ENCODE measurements around the gene ZHX3.

Gene ZHX3

GRCh38 chr20:41200446-41201202, 116.9 kb downstream of the ZHX3 start:
- DNase-seq (ENCODE audit: low read depth, low spot score) = no peak
- no peak for TF ChIP-seq CTCF (IDR thresholded peaks at IDR 0.05; ENCODE audit: insufficient read depth, low read length, missing control alignments)
- ChIA-PET CTCF (interaction anchor here (0.8 to 4.4 kb wide), 4 partner anchors 11 to 140 kb away, joined by 3 to 23 read pairs (median 3); partner anchors contain the start of gene LPIN3), POLR2A (no interaction called here)
- no peak overlapping the region for H3K4me3 ChIP-seq (ENCODE audit: low read depth, low read length)

GRCh38 chr20:41198443-41198842, 119.1 kb downstream of the ZHX3 start:
- ChIA-PET CTCF (interaction anchor here (1.0 to 1.3 kb wide), 2 partner anchors 34 to 113 kb away, joined by 3 to 4 read pairs; no protein-coding TSS in a partner anchor), POLR2A (no interaction called here)
- H3K4me3 ChIP-seq (ENCODE audit: low read depth, low read length) = no peak overlapping the region
- no peak for DNase-seq (ENCODE audit: low read depth, low spot score)
- no peak for TF ChIP-seq CTCF (IDR thresholded peaks at IDR 0.05; ENCODE audit: insufficient read depth, low read length, missing control alignments)

- ChIA-PET CTCF (interaction anchor here (1.4 kb wide), 1 partner anchor 24 kb away, joined by 7 read pairs; no protein-coding TSS in a partner anchor), POLR2A (no interaction called here)
- no peak for DNase-seq (ENCODE audit: low read depth, low spot score)
- no peak for TF ChIP-seq CTCF (IDR thresholded peaks at IDR 0.05; ENCODE audit: insufficient read depth, low read length, missing control alignments)
- no peak overlapping the region for H3K4me3 ChIP-seq (ENCODE audit: low read depth, low read length)
These were observed 120.8 kb downstream of the ZHX3 start for GRCh38 chr20:41196653-41197225.

- no peak for TF ChIP-seq CTCF (IDR thresholded peaks at IDR 0.05; ENCODE audit: insufficient read depth, low read length, missing control alignments)
- no peak for DNase-seq (ENCODE audit: low read depth, low spot score)
- no peak overlapping the region for H3K4me3 ChIP-seq (ENCODE audit: low read depth, low read length)
- POLR2A ChIA-PET = no interaction called here
- CTCF ChIA-PET = interaction anchor here (1.1 kb wide), 1 partner anchor 147 kb away, joined by 3 read pairs; no protein-coding TSS in a partner anchor
These were observed 125.0 kb downstream of the ZHX3 start for GRCh38 chr20:41192575-41192974.

- ChIA-PET CTCF (interaction anchor here (1.1 to 1.4 kb wide), 2 partner anchors 19 to 148 kb away, joined by 3 read pairs; no protein-coding TSS in a partner anchor), POLR2A (no interaction called here)
- H3K4me3 ChIP-seq (ENCODE audit: low read depth, low read length) = no peak overlapping the region
- TF ChIP-seq CTCF (IDR thresholded peaks at IDR 0.05; ENCODE audit: insufficient read depth, low read length, missing control alignments) = no peak
- no peak for DNase-seq (ENCODE audit: low read depth, low spot score)
These were observed 125.7 kb downstream of the ZHX3 start for GRCh38 chr20:41191562-41192500.

All from AG04449 (cell line).